KG1 (cell line): Measurements from ENCODE around the gene MORC2.

Source experiments
- DNase-seq: peaks from one replicate; lab custom pipeline; 2025; lab: John Stamatoyannopoulos, UW

MORC2 gene

GRCh38 chr22:30889268-30889995, 79.1 kb downstream of the MORC2 start:
- no peak for DNase-seq

DNA sequence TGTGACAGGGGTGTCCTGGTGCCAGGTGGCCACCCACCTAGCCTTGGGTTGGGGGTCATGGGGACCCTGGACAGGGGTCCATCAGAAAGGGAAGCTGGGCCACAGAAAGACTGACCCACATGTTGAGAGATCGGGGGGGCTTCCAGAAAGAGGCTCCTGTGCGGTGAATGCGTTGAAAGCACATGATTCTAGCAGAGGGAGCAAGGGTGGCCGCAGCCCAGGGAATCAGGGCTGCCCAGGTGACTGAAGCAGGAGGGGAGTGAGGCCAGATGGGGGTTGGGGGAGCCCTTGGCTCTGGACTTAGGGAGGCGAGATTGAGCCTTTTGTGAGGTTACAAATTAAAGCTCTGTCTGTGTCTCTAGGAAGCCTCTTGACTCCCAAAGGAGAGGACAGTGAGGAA, 80.7 kb downstream of the MORC2 start:
- no peak for DNase-seq

- no peak for DNase-seq
These were observed 81.1 kb downstream of the MORC2 start for GRCh38 chr22:30887453-30887852.

DNA sequence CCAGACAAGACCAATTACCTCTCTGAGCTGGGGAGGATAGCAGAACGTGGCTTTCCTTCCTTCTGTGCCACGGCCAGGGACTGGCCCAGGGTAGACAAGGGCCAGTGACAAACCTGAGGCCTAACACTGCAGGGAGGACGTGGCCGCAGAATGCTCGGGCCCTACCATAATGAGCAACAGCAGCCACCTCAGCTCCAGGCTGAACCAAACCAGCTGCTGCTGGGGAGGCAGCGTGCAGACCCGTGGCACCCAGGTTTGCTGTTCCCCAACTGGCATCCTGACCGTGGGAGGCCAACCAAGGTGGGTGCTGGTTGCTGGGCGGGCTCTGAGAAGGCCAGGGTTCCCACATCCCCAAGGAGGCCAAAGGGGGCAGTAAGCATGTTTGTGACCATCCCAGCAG, 83.0 kb downstream of the MORC2 start:
- no peak for DNase-seq

- DNase-seq: no peak
These were observed 83.6 kb downstream of the MORC2 start for GRCh38 chr22:30885001-30885366.

DNA sequence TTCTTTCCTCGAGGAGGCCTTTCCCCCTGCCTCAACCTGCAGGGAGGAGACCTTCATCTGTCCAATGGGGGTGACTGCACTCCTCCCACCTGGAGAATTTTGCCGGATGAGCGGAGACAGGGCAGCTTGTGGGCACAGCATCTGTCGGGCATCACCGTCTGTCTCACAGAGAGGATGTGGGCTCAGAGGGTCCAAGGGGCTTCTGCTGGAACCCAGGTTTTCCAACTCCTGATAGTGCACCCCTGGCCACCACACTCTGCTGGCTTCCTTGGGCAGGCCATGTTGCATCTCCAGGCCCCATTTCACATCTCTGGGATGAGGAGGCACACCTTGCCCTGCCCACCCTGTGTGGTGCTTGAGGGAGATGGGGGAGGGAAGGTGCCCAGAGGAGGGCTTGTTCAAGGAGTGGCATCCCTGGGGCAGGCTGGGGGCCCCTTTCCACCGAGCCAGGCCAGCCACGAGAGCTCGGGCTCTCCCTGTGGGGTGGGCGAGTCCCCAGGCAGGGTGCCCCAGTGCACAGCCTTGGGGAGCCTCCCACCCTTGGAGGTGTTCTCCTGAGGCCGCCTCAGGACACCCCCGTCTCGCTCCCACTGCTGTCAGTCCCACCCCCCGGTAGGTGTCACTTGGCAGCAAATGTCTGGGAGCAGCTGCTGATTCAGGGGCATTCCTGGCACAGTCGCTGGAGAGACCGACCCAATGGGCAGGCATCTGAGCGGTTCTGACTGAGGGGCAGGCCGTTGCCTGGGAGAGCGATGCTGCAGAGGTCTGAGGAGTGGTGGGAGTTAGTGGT, 84.2 kb downstream of the MORC2 start:
- no peak for DNase-seq

GRCh38 chr22:30883586-30884145, 84.9 kb downstream of the MORC2 start:
- no peak for DNase-seq

DNA sequence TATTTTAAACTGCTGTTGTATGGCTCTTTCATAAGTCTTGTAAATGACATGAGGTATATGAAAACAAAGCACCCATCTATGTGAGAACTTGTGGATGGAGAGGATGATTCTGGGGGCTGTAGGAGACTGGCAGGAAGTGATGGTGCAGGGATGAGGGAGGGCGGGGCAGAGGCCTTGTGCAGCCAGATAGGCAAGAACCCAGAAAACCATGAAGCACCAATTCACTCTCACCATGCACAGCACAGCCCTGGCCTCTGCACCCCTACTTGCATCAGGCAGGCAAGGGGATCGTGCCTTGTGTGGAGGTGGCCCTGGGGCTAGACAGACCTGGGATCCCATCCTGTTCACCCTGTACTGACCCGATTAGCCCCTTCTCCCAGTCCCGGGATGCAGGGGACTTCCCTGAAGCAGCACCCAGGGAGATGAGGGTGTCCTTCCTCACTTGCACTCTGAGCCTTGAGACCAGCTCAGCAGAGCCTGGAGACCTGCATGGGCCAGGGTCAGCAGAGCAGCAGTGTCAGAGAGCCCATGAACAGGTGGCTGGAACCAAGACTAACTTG, 85.5 kb downstream of the MORC2 start:
- no peak for DNase-seq

DNA sequence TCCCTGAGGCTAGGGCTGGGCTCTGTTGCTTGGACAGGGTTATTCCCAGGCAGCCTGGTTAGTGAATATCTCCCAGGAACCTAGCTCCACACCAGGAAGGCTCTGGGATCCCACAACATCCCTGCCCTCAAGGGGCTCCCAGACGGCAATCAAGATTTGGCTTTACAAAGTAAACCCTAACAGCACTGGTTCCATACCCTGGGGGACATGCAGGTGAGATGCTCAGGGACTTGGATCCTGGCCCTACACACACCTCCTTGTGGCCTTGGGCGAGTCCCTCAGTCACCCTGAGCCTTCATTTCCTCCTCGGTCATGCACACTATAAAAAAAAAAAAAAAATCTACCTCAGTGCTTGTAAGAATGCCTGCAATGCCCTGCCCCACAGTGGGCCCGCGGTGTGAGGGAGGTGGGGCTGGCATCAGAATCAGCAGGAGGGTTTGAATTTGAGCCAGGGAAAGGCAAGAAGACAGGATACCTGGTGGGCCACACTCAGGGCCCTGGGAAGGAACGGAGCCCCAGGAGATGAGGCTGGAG, 86.3 kb downstream of the MORC2 start:
- no peak for DNase-seq

DNA sequence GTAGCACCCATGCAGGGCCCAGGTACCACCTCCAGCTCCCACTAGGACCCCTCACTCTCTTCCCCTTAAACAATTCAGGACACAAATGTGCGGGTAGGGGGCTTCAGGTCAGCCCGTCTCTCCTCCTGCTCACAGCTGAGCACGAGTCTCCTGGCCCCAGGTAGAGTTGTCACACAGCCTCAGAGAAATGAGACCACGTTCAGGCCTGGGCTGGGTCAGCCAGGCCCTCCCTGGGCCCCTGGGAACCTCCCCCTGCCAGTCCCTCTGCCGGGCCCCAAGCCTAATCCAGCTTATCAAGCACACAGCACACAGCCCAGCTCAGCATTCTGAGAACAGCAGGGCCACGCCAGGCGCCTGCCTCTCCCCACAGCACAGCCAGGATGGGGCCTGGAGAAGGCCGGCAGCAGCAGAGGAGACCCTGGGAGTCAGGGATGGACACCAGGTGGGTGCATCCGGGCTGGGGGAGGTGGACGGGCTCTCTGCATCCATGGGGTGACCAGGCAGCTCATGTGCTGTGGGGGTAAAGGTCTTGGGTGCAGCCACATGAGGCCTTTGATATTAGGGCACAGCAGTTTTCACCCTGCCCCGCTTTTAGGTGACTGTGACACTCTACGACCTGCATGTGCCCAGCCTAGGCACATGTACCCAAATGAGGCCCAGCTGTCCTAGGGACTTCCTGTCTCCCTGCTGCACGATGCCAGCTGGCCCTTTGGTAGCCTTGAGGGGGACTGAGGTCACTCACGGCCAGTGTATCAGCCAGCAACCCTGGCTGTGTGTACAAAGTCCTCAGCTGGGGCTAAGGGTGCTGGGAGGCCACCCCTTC, 87.0 kb downstream of the MORC2 start:
- DNase-seq: no peak

DNA sequence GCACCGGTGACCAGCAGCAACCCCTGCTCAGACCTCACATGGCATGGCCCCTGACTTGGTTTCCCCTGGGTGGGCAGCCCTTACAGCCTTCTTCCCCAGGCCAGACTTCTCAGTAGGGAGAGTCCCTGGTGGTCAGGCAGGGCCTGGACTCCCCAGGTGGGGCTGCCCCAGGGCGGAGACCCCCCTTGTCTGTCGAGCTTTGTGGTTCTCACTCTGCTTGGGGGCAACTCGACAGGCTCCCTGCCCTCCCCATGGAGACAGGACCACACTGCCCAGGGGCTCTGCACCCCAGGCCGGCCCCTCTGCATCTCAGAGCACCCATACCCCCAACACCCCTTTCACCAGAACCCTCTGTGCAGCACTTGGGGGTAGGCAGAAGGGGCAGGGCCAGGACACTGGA, 87.7 kb downstream of the MORC2 start:
- DNase-seq: no peak

DNA sequence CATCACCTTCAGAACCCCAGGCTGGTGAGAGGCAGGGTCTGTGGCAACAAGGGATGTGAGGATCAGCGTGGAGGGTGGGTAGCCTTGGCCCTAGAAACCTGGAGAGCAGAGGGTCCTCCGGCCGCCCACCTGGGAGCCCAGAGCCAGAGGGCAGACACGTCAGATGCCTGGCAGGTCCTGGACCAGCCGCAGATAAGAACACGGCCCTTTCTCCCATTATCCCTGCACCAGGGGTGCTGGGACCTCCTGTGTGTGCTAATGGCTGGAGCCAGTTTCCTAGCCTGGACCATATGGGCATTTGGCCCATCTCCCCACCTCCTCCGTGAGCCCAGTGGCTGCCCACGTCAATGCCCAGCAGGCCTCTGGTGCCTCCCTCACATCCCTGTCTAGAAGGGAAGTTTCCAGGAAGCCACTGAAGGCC, 88.4 kb downstream of the MORC2 start:
- DNase-seq: no peak

GRCh38 chr22:30879415-30879797, 89.2 kb downstream of the MORC2 start:
- no peak for DNase-seq

- DNase-seq: no peak
These were observed 89.8 kb downstream of the MORC2 start for GRCh38 chr22:30878516-30879414.

GRCh38 chr22:30877662-30878515, 90.7 kb downstream of the MORC2 start:
- no peak for DNase-seq

DNA sequence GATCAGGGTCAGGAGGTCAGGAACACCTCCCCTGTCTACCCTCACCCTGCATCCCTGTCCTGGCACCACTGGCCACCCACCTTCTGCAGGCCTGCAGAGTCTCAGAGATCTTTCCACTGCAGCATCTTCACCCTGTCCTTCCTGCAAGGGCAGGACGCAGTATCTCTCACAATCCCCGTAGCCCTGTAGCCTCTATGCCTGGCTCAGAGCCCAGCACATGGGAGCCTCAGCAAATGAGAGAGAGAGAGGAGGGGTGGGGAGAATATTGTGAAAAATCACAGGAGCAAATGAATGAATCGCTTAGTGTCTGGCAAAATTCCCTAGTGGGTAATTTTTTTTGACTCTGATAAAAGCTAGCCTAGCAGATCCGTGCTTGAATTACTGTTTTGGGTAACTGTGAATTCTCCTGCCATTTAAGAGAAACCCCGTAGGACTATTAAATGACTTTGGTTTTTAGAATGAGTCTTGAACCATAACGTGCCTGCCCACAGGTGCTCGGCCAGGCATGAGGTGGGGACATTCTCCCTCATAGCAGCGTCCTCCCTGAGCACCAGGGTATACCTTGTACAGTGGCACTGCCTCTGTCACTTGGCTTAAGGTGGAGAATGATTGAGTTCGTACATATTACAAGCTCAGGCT, 91.5 kb downstream of the MORC2 start:
- DNase-seq: no peak

- no peak for DNase-seq
These were observed 92.3 kb downstream of the MORC2 start for GRCh38 chr22:30876221-30876751.

DNA sequence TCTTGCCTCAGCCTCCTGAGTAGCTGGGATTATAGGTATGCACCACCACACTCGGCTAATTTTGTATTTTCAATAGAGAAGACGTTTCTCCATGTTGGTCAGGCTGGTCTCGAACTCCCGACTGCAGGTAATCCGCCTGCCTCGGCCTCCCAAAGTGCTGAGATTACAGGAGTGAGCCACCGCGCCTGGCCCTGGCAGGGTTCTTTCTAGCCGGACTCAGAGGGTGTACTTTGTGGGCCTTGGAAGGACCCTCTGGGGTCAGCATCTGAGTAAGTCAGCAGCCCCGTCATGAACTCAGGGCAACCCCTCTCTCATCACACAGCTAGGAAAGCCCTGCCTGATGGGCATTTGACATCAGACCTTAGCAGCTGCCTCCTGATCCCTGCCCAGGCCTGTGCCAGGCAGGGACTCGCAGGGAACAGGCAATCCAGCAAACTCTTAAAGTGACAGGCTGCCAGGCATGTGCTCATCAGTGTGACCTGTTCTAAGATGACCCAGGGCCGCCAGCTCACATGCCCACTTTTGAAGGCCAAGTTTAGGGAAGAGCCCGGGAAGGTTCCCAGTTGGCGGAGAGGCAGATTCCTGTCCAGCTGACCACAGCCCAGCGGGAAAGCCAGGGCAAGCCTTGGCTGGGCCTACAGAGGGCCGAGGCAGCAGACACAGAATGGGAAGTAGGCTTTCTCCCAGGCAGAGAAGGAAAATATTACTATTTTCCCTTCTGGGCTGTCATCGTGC, 92.9 kb downstream of the MORC2 start:
- no peak for DNase-seq
